H1 (cell line): Measurements from ENCODE around the gene CDK5. TPM values are rescaled to one million over a fixed set of nuclear protein-coding genes. Genes with fewer than 3 reads are reported as not detected.

Experiments
- CHD2 ChIP-seq: IDR thresholded peaks from 2 replicates; pipeline ENCODE4 v1.6.1; 2012; ENCODE audit warnings: low read length, improper control_type of control experiment
- CTBP2 ChIP-seq: IDR thresholded peaks from 2 replicates; pipeline ENCODE4 v1.7.0; 2011; ENCODE audit warnings: borderline replicate concordance, mild to moderate bottlenecking, moderate library complexity, mixed read lengths, low read length; ENCODE audit not compliant: insufficient read depth, insufficient read length
- E2F6 ChIP-seq: IDR thresholded peaks from 2 replicates; pipeline ENCODE4 v1.6.1; 2012; ENCODE audit warnings: inconsistent platforms
- HDAC2 ChIP-seq, 2 experiments: fragments of 300-600 bp in 1 of 2; sonication (generic) in 1 of 2; IDR thresholded peaks; 2 replicates each; pipeline ENCODE4 v1.6.1; 2011 to 2012; ENCODE audit warnings: low read depth in 2 of 2, low read length in 2 of 2, mild to moderate bottlenecking in 2 of 2, moderate library complexity in 2 of 2, borderline replicate concordance in 1 of 2, inconsistent platforms in 1 of 2
- KDM4A ChIP-seq: IDR thresholded peaks from one replicate; pipeline ENCODE4 v1.7.1; 2012; ENCODE audit warnings: low read depth, mild to moderate bottlenecking, moderate library complexity, low read length, inconsistent platforms; ENCODE audit not compliant: severe bottlenecking
- KDM5A ChIP-seq: fragments of 200-600 bp; IDR thresholded peaks from 2 replicates; pipeline ENCODE4 v1.7.1; 2012; ENCODE audit warnings: mild to moderate bottlenecking, low read length, inconsistent platforms, mixed read lengths
- PHF8 ChIP-seq: fragments of 200-600 bp; sonication (generic); conservative IDR thresholded peaks from 2 replicates; pipeline ENCODE4 v1.7.1; 2012; ENCODE audit warnings: low read depth, mild to moderate bottlenecking, inconsistent platforms, low read length, moderate library complexity
- POLR2A ChIP-seq, 2 experiments: IDR thresholded peaks; 1 replicate in 1 of 2; 2 replicates in 1 of 2; pipeline ENCODE4 v1.6.1; 2011; ENCODE audit warnings: low read depth in 2 of 2, low read length in 2 of 2, mild to moderate bottlenecking in 2 of 2; ENCODE audit errors: control extremely low read depth in 1 of 2
- POU5F1 ChIP-seq: IDR thresholded peaks from 2 replicates; pipeline ENCODE4 v1.6.1; 2011; ENCODE audit warnings: low read depth, mild to moderate bottlenecking, low read length, moderate library complexity
- RAD21 ChIP-seq, 2 experiments: IDR thresholded peaks in 1 of 2; conservative IDR thresholded peaks in 1 of 2; 2 replicates each; pipeline ENCODE4 v1.6.1; 2011; ENCODE audit warnings: low read depth in 2 of 2, low read length in 2 of 2, improper control_type of control experiment in 1 of 2, inconsistent platforms in 1 of 2, mild to moderate bottlenecking in 1 of 2, moderate library complexity in 1 of 2
- RBBP5 ChIP-seq: IDR thresholded peaks from 2 replicates; pipeline ENCODE4 v1.7.1; 2012; ENCODE audit warnings: low read depth, mild to moderate bottlenecking, inconsistent platforms, low read length, moderate library complexity, borderline replicate concordance
- SAP30 ChIP-seq: fragments of 300-600 bp; sonication (generic); IDR thresholded peaks from 2 replicates; pipeline ENCODE4 v1.7.1; 2012; ENCODE audit warnings: low read length, moderate library complexity, mild to moderate bottlenecking, inconsistent platforms; ENCODE audit not compliant: insufficient read depth, insufficient replicate concordance
- SIN3A ChIP-seq, 2 experiments: IDR thresholded peaks in 1 of 2; conservative IDR thresholded peaks in 1 of 2; 2 replicates each; pipeline ENCODE4 v1.6.1; 2011 to 2012; ENCODE audit warnings: low read length in 2 of 2, improper control_type of control experiment in 1 of 2, low read depth in 1 of 2, mild to moderate bottlenecking in 1 of 2
- SP1 ChIP-seq: IDR thresholded peaks from 2 replicates; pipeline ENCODE4 v1.6.1; 2011; ENCODE audit warnings: low read depth, low read length
- SP2 ChIP-seq: IDR thresholded peaks from 2 replicates; pipeline ENCODE4 v1.6.1; 2012; ENCODE audit warnings: mild to moderate bottlenecking, low read length, inconsistent platforms
- SP4 ChIP-seq: IDR thresholded peaks from 2 replicates; pipeline ENCODE4 v1.6.1; 2012; ENCODE audit warnings: low read length, inconsistent platforms
- SRF ChIP-seq: IDR thresholded peaks from 2 replicates; pipeline ENCODE4 v1.6.1; 2011; ENCODE audit warnings: mild to moderate bottlenecking, low read depth, low read length, moderate library complexity
- TBP ChIP-seq: IDR thresholded peaks from 2 replicates; pipeline ENCODE4 v1.6.1; 2011; ENCODE audit warnings: low read depth, low read length, improper control_type of control experiment
- polyA plus RNA-seq, 7 experiments: library from polyadenylated mRNA; depleted of rRNA in 3 of 7; stranded (reverse) in 5 of 7; unstranded in 2 of 7; fragments of >200 nt in 5 of 7; fragments of 200-250 nt in 2 of 7; gene quantifications; 1 replicate in 5 of 7; 2 replicates in 1 of 7; 4 replicates in 1 of 7; pipeline versions ENCODE4 v1.2.1 to v1.2.3, GENCODE V29; 2011 to 2013; ENCODE audit warnings: missing spikeins in 2 of 7, mixed read lengths in 2 of 7
- total RNA-seq: library from RNA; stranded (reverse); fragmentation: NEBNext Ultra II Directional; extraction: Animal tissue kit (Norgen Biotek cat#: 25700); gene quantifications from 2 replicates; pipeline ENCODE4 v1.2.1, GENCODE V29; 2021
- TF ChIP-seq, protein P1 (sequence below), 3 experiments: IDR thresholded peaks; 1 replicate in 2 of 3; 2 replicates in 1 of 3; pipeline versions ENCODE4 v1.5.1 to v1.6.1; 2011; ENCODE audit warnings: low read length in 3 of 3, mild to moderate bottlenecking in 3 of 3, inconsistent platforms in 2 of 3, low read depth in 1 of 3, moderate library complexity in 1 of 3; ENCODE audit not compliant: insufficient read depth in 1 of 3; ENCODE audit errors: control extremely low read depth in 1 of 3

Gene CDK5
- total and polyA plus RNA-seq, 2 of the 8 experiments (the other 6 are each of a cell fraction or from before 2014, with no cell fraction given), result 22.8 to 37.2 TPM

DNA sequence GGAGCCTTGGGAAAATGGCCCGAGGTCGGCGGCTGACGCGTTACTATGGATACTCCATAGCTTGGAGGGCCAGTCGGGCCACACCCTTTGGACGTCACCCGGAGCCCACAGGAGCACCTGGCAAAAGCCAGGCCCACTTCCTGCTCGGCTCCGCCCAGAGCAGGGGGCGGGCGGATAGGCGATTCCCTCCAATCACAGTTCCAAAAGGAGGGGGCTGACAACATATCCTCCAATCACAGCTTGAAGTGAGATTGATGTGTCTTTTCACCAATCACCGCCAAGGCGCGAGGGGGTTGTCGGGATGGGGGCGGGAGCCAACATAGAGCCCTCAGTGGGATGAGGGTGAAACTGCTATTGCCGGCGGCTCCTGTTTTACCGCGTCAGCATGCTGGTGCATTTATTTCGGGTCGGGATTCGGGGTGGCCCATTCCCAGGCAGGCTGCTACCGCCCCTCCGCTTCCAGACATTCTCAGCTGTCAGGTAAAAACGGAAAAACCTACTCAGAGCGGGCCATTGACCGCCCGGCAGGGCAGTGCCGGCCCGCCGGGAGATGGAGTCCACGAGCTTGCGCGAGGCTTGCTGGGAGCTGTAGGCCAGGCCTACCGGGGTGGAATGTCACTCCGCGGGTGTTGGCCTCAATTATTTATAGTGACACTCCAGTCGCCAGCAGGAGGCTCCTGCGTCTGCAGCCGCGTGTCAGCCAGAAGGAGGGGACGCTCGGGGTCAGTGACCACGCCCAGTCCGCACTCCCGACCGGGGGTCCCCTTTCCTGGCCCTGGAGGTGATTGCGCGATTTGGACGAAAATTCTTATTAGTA, 29.4 kb downstream of the CDK5 start, which contains the start of gene ABCB8 (continued):
- TF ChIP-seq RBBP5 (peak; percentile 40; the same call in 1 of the 2 replicates), CHD2 (peak; percentile 94), SAP30 (peak; percentile 10), POLR2A (IDR thresholded peaks at IDR 0.05; ENCODE audit: control extremely low read depth in 1 of 2, low read depth in 2 of 2, low read length in 2 of 2) (no peak), CTBP2 (no peak), PHF8 (no peak; the same call in 1 of the 2 replicates), TBP (peak; percentile 36; the same call in 1 of the 2 replicates), SRF (no peak), RAD21 (IDR thresholded peaks at IDR 0.05 in 1 of 2, conservative IDR thresholded peaks at IDR 0.05 in 1 of 2; ENCODE audit: low read depth in 2 of 2, low read length in 2 of 2) (peak; percentile 21 to 51; a peak in 3 of 4 replicates), POU5F1 (no peak), HDAC2 (IDR thresholded peaks at IDR 0.05; ENCODE audit: borderline replicate concordance in 1 of 2, low read depth in 2 of 2, low read length in 2 of 2) (no peak), SP4 (peak; percentile 49), SP2 (peak; percentile 93), KDM4A (peak; percentile 55), E2F6 (peak; percentile 35; the same call in 1 of the 2 replicates), SP1 (peak; percentile 99), SIN3A (conservative IDR thresholded peaks at IDR 0.05 in 1 of 2, IDR thresholded peaks at IDR 0.05 in 1 of 2; ENCODE audit: low read depth in 1 of 2, low read length in 2 of 2) (peak in 1 of 2 experiments; percentile 73; a peak in 2 of 4 replicates), KDM5A (peak; percentile 67; the same call in 1 of the 2 replicates)
- TF ChIP-seq, protein P1, sequence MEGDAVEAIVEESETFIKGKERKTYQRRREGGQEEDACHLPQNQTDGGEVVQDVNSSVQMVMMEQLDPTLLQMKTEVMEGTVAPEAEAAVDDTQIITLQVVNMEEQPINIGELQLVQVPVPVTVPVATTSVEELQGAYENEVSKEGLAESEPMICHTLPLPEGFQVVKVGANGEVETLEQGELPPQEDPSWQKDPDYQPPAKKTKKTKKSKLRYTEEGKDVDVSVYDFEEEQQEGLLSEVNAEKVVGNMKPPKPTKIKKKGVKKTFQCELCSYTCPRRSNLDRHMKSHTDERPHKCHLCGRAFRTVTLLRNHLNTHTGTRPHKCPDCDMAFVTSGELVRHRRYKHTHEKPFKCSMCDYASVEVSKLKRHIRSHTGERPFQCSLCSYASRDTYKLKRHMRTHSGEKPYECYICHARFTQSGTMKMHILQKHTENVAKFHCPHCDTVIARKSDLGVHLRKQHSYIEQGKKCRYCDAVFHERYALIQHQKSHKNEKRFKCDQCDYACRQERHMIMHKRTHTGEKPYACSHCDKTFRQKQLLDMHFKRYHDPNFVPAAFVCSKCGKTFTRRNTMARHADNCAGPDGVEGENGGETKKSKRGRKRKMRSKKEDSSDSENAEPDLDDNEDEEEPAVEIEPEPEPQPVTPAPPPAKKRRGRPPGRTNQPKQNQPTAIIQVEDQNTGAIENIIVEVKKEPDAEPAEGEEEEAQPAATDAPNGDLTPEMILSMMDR (IDR thresholded peaks at IDR 0.05; ENCODE audit: control extremely low read depth in 1 of 3, insufficient read depth in 1 of 3, low read depth in 1 of 3, low read length in 3 of 3), result peak; percentile 23 to 43 (median 30)
